Right lobe of liver (tissue), 6 donors: ENCODE data around the gene CD247. TPM values are rescaled to one million over a fixed set of nuclear protein-coding genes. Genes with fewer than 3 reads are reported as not detected.

ENCODE experiments used
- ATAC-seq, 4 donors: fragments of 200-7000 bp; cut with Tn5 transposase; one replicate each; pipeline ENCODE4 v1.9.1; 2020; ENCODE audit warnings: mild to moderate bottlenecking in 4 of 4, moderate library complexity in 4 of 4
- DNase-seq, 3 donors: peaks; one replicate each; pipeline ENCODE4 v3.0.0-alpha.2; 2020
- H3K27ac ChIP-seq, 3 donors: fragments of 200-600 bp; one replicate each; pipeline ENCODE4 v1.8.0; 2022
- H3K27me3 ChIP-seq, 2 donors: fragments of 200-600 bp; one replicate each; pipeline ENCODE4 v1.8.0; 2022
- H3K36me3 ChIP-seq, 4 donors: fragments of 200-600 bp; sonication (generic) in 1 of 4; one replicate each; pipeline versions ENCODE4 v1.5.1 to v1.8.0; 2017 to 2022; ENCODE audit warnings: control low read depth in 1 of 4
- H3K4me1 ChIP-seq, 4 donors: fragments of 200-600 bp; sonication (generic) in 1 of 4; one replicate each; pipeline versions ENCODE4 v1.5.1 to v1.8.0; 2017 to 2022; ENCODE audit warnings: control low read depth in 1 of 4
- H3K4me3 ChIP-seq, 3 donors: fragments of 200-600 bp; one replicate each; pipeline ENCODE4 v1.8.0; 2022
- H3K9me3 ChIP-seq, 4 donors: fragments of 200-600 bp; sonication (generic) in 1 of 4; one replicate each; pipeline versions ENCODE4 v1.5.1 to v1.8.0; 2017 to 2022; ENCODE audit warnings: control low read depth in 1 of 4
- CTCF ChIP-seq, 4 donors: fragments of 200-600 bp in 3 of 4; fragments of 450-650 bp in 1 of 4; IDR thresholded peaks; one replicate each; pipeline versions ENCODE4 v1.5.1 to v1.8.0; 2016 to 2022; ENCODE audit warnings: antibody characterized with exemption in 4 of 4, mild to moderate bottlenecking in 2 of 4
- POLR2A ChIP-seq: fragments of 450-650 bp; IDR thresholded peaks from one replicate; pipeline ENCODE4 v1.6.1; 2017; ENCODE audit warnings: antibody characterized with exemption, mild to moderate bottlenecking
- WGBS: methylation state at CpG from one replicate; pipeline ENCODE4 v1.1.6; 2018; ENCODE audit warnings: low coverage, low lambda C conversion rate; ENCODE audit not compliant: insufficient coverage; ENCODE audit errors: missing lambda C conversion rate; 5-methylcytosine and 5-hydroxymethylcytosine counted together
- intact Hi-C, 2 donors: fragments of 100-400 bp; cut with DNase I; formaldehyde crosslinking; loops; one replicate each; pipeline versions ENCODE4 v1.11.2 to v1.14.1; 2022
- total RNA-seq, 6 experiments: library from RNA; depleted of rRNA in 2 of 6; stranded (reverse); fragments of >200 nt in 2 of 6; fragmentation: NEBNext Ultra II Directional in 3 of 6; extraction: Animal tissue kit (Norgen Biotek cat#: 25700) in 3 of 6; gene quantifications; one replicate each; pipeline versions ENCODE4 v1.1.0 to v1.2.4, GENCODE V29; 2016 to 2023
- donor health status: DM: no; HTN: yes; CAD: no.
- donor health status: DM: no; HTN: no; CAD: no.
- donor health status: DM: no; HTN: no; CAD: no.
- donor health status: DM: no; HTN: yes; CAD: no.
- donor health status: DM: no; HTN: yes; CAD: no.

Gene CD247
- total RNA-seq, 6 experiments from 2014 or later = 0.48 to 2.2 (median 0.71) TPM

DNA sequence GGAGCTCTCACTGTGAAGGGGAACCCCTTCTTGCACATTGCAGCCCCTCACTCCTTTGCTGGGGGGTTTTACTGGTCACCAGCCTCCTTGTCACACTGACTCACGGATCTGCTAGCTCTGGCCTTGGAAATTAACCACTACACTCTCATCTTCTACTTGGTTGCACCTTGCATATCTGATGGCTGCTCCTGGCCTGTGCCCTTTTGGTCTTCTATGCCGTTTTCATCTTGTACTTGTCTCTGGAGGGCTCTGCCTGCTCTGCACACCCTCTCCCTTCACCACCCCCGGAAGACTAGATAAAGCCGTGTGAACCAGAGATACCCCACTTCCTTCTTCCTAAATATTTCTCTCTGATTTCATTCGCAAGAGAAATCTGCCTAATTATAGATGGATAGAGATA lies 44.6 kb downstream of the CD247 start:
- no peak overlapping the region for H3K27ac ChIP-seq
- no peaks in the 10 kb centered on the region for H3K4me1 ChIP-seq
- intact Hi-C loops = no loop called here
- H3K27me3 ChIP-seq = no peaks in the 10 kb centered on the region
- H3K9me3 ChIP-seq = no peaks in the 10 kb centered on the region
- ATAC-seq (no peak), DNase-seq (no peak)
- no peak overlapping the region for H3K4me3 ChIP-seq
- no peak for TF ChIP-seq POLR2A
- no peak for TF ChIP-seq CTCF (IDR thresholded peaks at IDR 0.05)
- WGBS = 42% methylated on average over 5 of the region's 5 CpGs
- no peaks in the 10 kb centered on the region for H3K36me3 ChIP-seq

- H3K4me3 ChIP-seq = no peak overlapping the region
- WGBS = 70% methylated on average over 9 of the region's 10 CpGs
- intact Hi-C loops = no loop called here
- TF ChIP-seq POLR2A (no peak), CTCF (IDR thresholded peaks at IDR 0.05) (no peak)
- H3K27ac ChIP-seq = no peak overlapping the region
- no peaks in the 10 kb centered on the region for H3K36me3 ChIP-seq
- ATAC-seq = peak in 1 of 4 donors; percentile 36
- H3K9me3 ChIP-seq = no peaks in the 10 kb centered on the region
- no peaks in the 10 kb centered on the region for H3K27me3 ChIP-seq
- no peak for DNase-seq
- no peaks in the 10 kb centered on the region for H3K4me1 ChIP-seq
These were observed 45.4 kb downstream of the CD247 start for GRCh38 chr1:167472752-167473521.

DNA sequence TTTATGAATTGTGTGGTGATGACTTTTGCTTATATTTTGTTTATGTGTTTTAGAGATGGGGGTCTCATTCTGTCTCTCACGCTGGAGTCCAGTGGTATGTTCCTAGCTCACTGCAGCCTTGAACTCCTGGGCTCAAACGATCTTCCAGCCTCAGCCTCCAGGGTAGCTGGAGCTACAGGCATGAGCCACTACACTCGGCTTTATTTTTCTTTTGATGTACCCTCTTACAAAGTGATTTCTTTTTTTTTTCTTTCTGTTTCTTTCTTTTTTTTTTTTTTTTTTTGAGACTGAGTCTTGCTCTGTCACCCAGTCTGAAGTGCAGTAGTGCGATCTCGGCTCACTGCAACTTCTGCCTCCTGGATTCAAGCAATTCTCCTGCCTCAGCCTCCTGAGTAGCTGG lies 46.8 kb downstream of the CD247 start:
- no peaks in the 10 kb centered on the region for H3K36me3 ChIP-seq
- TF ChIP-seq CTCF (IDR thresholded peaks at IDR 0.05) (no peak), POLR2A (no peak)
- no peak overlapping the region for H3K4me3 ChIP-seq
- ATAC-seq (no peak), DNase-seq (no peak)
- 73% methylated on average over 5 of the region's 5 CpGs for WGBS
- H3K27ac ChIP-seq = no peak overlapping the region
- H3K4me1 ChIP-seq = no peaks in the 10 kb centered on the region
- H3K9me3 ChIP-seq = no peaks in the 10 kb centered on the region
- intact Hi-C loops = no loop called here
- no peaks in the 10 kb centered on the region for H3K27me3 ChIP-seq

DNA sequence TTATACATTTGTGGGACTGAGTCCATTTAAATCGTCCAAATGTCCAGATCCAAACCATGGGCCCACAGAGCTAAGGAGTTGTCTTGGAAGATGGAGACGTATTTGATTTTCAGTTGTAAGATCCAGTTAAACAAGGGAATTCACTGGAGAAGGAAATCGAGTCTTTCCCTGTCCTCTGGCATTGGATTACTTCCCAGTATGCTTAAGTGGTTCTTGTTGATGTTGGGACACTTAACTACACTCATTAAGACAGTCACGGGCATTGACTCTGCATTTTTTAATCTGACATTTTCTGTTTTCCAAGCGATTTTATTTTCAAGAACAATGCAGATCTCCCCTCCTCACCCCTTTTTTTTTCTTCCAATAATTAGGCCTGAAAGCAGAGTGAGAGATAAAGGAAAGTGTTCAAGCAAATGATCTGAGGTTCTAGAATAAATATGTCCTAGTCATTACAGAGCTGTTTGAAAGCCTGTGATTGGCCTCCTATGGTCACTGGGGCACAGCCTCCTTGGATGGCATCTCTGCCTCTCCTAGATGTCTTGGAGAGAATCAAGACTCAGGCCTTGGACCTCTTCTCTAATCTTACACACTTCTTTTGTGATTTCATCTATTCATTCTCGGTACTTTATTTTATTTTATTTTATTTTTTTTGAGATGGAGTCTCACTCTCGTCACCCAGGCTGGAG lies 48.9 kb downstream of the CD247 start:
- intact Hi-C loops = no loop called here
- Histone ChIP-seq H3K4me1 (peaks cover 0 to 4% (median 0%) of the 10 kb centered on the region in 4 donors), H3K9me3 (no peaks in the 10 kb centered on the region), H3K27ac (no peak overlapping the region), H3K4me3 (no peak overlapping the region), H3K27me3 (no peaks in the 10 kb centered on the region), H3K36me3 (no peaks in the 10 kb centered on the region)
- DNase-seq (no peak), ATAC-seq (no peak)
- TF ChIP-seq POLR2A (no peak), CTCF (IDR thresholded peaks at IDR 0.05) (no peak)
- WGBS = 56% methylated on average over 6 of the region's 7 CpGs
